OCI-LY7 (cell line): Measurements from ENCODE around the gene AOPEP.

Experiments
- CTCF ChIP-seq: fragments of 200-600 bp; sonication (generic); conservative IDR thresholded peaks from 2 replicates; pipeline ENCODE4 v1.5.1; 2014; ENCODE audit warnings: mild to moderate bottlenecking, antibody characterized with exemption, low read length, moderate library complexity, mixed read lengths
- EZH2phosphoT487 ChIP-seq: fragments of 200-600 bp; sonication (generic); IDR thresholded peaks from 2 replicates; pipeline ENCODE4 v1.6.1; 2018; ENCODE audit warnings: low read depth, borderline replicate concordance, mild to moderate bottlenecking, mixed run types, antibody characterized with exemption, low read length, moderate library complexity, mixed read lengths

DNA sequence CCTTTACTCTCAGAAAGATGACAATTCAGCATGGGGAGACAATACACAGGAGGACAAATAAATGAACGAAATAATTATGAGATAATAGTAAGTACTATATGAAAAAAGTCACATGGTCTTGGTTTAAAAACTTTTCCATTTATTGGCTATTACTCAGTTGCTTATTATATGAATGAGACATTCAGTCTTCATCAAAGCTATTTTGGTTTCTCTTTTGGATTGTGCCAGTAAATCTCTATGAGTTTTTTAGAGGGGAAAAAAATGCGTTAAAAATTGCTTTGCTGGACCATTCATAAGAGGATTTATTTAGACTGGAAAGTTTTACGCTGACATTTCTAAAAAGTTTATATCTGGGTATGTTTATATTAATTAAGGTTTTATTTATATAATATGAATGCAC lies 137.7 kb downstream of the AOPEP start:
- TF ChIP-seq CTCF (no peak), EZH2phosphoT487 (no peak)
